GM12878 (cell line): Measurements from ENCODE around the gene CHCHD3. TPM values are rescaled to one million over a fixed set of nuclear protein-coding genes. Genes with fewer than 3 reads are reported as not detected.

Experiments used
- ATAC-seq: fragments of 200-7000 bp; cut with Tn5 transposase; 3 replicates; pipeline ENCODE4 v1.9.1; 2020; ENCODE audit warnings: mild to moderate bottlenecking, moderate library complexity
- BruUV-seq: library from RNA; stranded (reverse); fragments of 400-500 nt; replicated peaks from 2 replicates; lab custom pipeline; 2021; lab: Mats Ljungman, UMichigan
- CTCF ChIA-PET: fragments of 300-600 bp; sonication (Branson Sonifier 250); formaldehyde crosslinking; extraction: SDS; loops from one replicate; lab custom pipeline; 2021; ENCODE audit warnings: inconsistent platforms; lab: Yijun Ruan, JAX
- POLR2A ChIA-PET: fragments of 350-600 bp; formaldehyde crosslinking; extraction: SDS; loops from one replicate; lab custom pipeline; 2021; ENCODE audit warnings: inconsistent platforms; lab: Charles Lee
- RAD21 ChIA-PET: fragments of 300-600 bp; sonication (Branson Sonifier 250); formaldehyde crosslinking; loops from one replicate; lab custom pipeline; 2023; ENCODE audit warnings: antibody characterized with exemption; ENCODE audit not compliant: unreplicated experiment; lab: Charles Lee
- SMC1A ChIA-PET: fragments of 300-600 bp; sonication (Branson Sonifier 250); formaldehyde crosslinking; loops from one replicate; lab custom pipeline; 2023; ENCODE audit not compliant: unreplicated experiment, uncharacterized antibody; lab: Charles Lee
- DNase-seq: peaks from one replicate; pipeline ENCODE4 v3.0.0-alpha.2; 2011; ENCODE audit warnings: low read depth, low spot score
- FAIRE-seq: peaks from 3 replicates; lab custom pipeline; 2011; peaks lifted over from hg19 to GRCh38; lab: Jason Lieb, UNC
- H2AFZ ChIP-seq: 2 replicates; pipeline ENCODE4 v1.6.0; 2011; ENCODE audit warnings: low read depth, low read length, control low read depth; ENCODE audit not compliant: control insufficient read depth
- H3K27ac ChIP-seq: 2 replicates; pipeline ENCODE4 v1.5.1; 2011; ENCODE audit warnings: control low read depth; ENCODE audit not compliant: control insufficient read depth, insufficient read depth
- H3K27me3 ChIP-seq, 2 experiments: replicated peaks in 1 of 2; 2 replicates each; pipeline versions ENCODE4 v1.6.0 to v1.6.1; 2011; ENCODE audit warnings: low read length in 1 of 2; ENCODE audit not compliant: control insufficient read depth in 2 of 2, insufficient read depth in 2 of 2
- H3K36me3 ChIP-seq, 2 experiments: 2 replicates each; pipeline ENCODE4 v1.5.1; 2011; ENCODE audit warnings: low read length in 1 of 2; ENCODE audit not compliant: control insufficient read depth in 2 of 2, insufficient read depth in 2 of 2
- H3K4me1 ChIP-seq: 2 replicates; pipeline ENCODE4 v1.6.1; 2011; ENCODE audit warnings: mild to moderate bottlenecking, low read length, moderate library complexity, mixed read lengths; ENCODE audit not compliant: control insufficient read depth, insufficient read depth
- H3K4me2 ChIP-seq: 2 replicates; pipeline ENCODE4 v1.6.0; 2011; ENCODE audit warnings: control low read depth; ENCODE audit not compliant: control insufficient read depth, insufficient read depth
- H3K4me3 ChIP-seq: fragments of 200-600 bp; sonication (generic); 2 replicates; pipeline ENCODE4 v1.5.1; 2016
- H3K79me2 ChIP-seq: 2 replicates; pipeline ENCODE4 v1.6.0; 2011; ENCODE audit warnings: low read length; ENCODE audit not compliant: control insufficient read depth, insufficient read depth
- H3K9ac ChIP-seq: 2 replicates; pipeline ENCODE4 v1.8.0; 2011; ENCODE audit warnings: low read length, control low read depth, mixed read lengths; ENCODE audit not compliant: control insufficient read depth, insufficient read depth
- H3K9me3 ChIP-seq: replicated peaks from 3 replicates; pipeline ENCODE4 v1.5.1; 2011; ENCODE audit warnings: mild to moderate bottlenecking, low read length; ENCODE audit not compliant: control insufficient read depth, insufficient read depth
- H4K20me1 ChIP-seq: 2 replicates; pipeline ENCODE4 v1.6.0; 2011; ENCODE audit not compliant: control insufficient read depth, insufficient read depth
- BCL11A ChIP-seq: IDR thresholded peaks from 2 replicates; pipeline ENCODE4 v1.6.1; 2011; ENCODE audit warnings: low read depth, low read length
- CHD2 ChIP-seq: IDR thresholded peaks from 2 replicates; pipeline ENCODE4 v1.6.1; 2011; ENCODE audit warnings: low read depth, low read length, improper control_type of control experiment, borderline replicate concordance
- CREB1 ChIP-seq: IDR thresholded peaks from 2 replicates; pipeline ENCODE4 v1.6.1; 2012; ENCODE audit warnings: low read depth, mild to moderate bottlenecking, inconsistent platforms
- CTCF ChIP-seq, 3 experiments: IDR thresholded peaks in 2 of 3; conservative IDR thresholded peaks in 1 of 3; 2 replicates each; pipeline ENCODE4 v1.5.1; 2011; ENCODE audit warnings: low read depth in 3 of 3, low read length in 3 of 3, mild to moderate bottlenecking in 3 of 3, control low read depth in 2 of 3, moderate library complexity in 2 of 3, inconsistent platforms in 1 of 3, mixed read lengths in 1 of 3; ENCODE audit not compliant: control insufficient read depth in 2 of 3, insufficient read depth in 1 of 3; ENCODE audit errors: extremely low read depth in 1 of 3
- IRF3 ChIP-seq: fragments of 450-650 bp; IDR thresholded peaks from 2 replicates; pipeline ENCODE4 v1.6.1; 2014; ENCODE audit warnings: mild to moderate bottlenecking
- NFYB ChIP-seq: IDR thresholded peaks from 2 replicates; pipeline ENCODE4 v1.6.1; 2011; ENCODE audit warnings: low read depth, mild to moderate bottlenecking, low read length, improper control_type of control experiment, moderate library complexity; ENCODE audit not compliant: insufficient read depth
- POLR2A ChIP-seq: IDR thresholded peaks from 2 replicates; pipeline ENCODE4 v1.6.1; 2011; ENCODE audit warnings: low read depth, mild to moderate bottlenecking, low read length
- PRDM15 ChIP-seq: fragments of 450-650 bp; formaldehyde crosslinking; IDR thresholded peaks from 2 replicates; pipeline ENCODE4 v1.4.0; 2020; ENCODE audit warnings: mild to moderate bottlenecking, moderate library complexity
- ZNF24 ChIP-seq: fragments of 450-650 bp; IDR thresholded peaks from 2 replicates; pipeline ENCODE4 v1.6.1; 2017; ENCODE audit warnings: antibody characterized with exemption, mild to moderate bottlenecking
- ZZZ3 ChIP-seq: IDR thresholded peaks from 2 replicates; pipeline ENCODE4 v1.6.1; 2011; ENCODE audit warnings: low read depth; ENCODE audit not compliant: control insufficient read depth, insufficient read length
- WGBS: methylation state at CpG from one replicate; pipeline ENCODE4 v1.1.6; 2016; ENCODE audit warnings: low lambda C conversion rate; ENCODE audit not compliant: insufficient replicate concordance, insufficient coverage; ENCODE audit errors: missing lambda C conversion rate; 5-methylcytosine and 5-hydroxymethylcytosine counted together
- in situ Hi-C: fragments of 300-500 bp; cut with MboI; formaldehyde crosslinking; loops from 9 replicates; pipeline ENCODE4 v1.14.3; 2018; ENCODE audit warnings: mixed read lengths
- intact Hi-C: fragments of 100-400 bp; cut with micrococcal nuclease; formaldehyde crosslinking; loops from one replicate; pipeline ENCODE4 v1.14.2; 2022; ENCODE audit not compliant: unreplicated experiment
- polyA plus RNA-seq, 11 experiments: library from polyadenylated mRNA; depleted of rRNA in 4 of 11; unstranded in 6 of 11; stranded (reverse) in 5 of 11; fragments of >200 nt; fragmentation: Nextera tagmentation in 4 of 11; fragmentation: Illumina TruSeq in 1 of 11; extraction: Ambion mirVana in 4 of 11; extraction: Trizol in 1 of 11; gene quantifications; 1 replicate in 1 of 11; 2 replicates in 10 of 11; pipeline versions ENCODE4 v1.2.1 to v1.2.3, GENCODE V29; 2011 to 2016; ENCODE audit warnings: inconsistent platforms in 2 of 11, missing spikeins in 2 of 11, low read depth in 1 of 11
- total RNA-seq, 4 experiments: library from RNA; depleted of rRNA in 3 of 4; stranded (reverse); fragments of >200 nt in 3 of 4; fragmentation: Illumina TruSeq in 1 of 4; extraction: Trizol in 1 of 4; gene quantifications; 2 replicates each; pipeline versions ENCODE4 v1.2.1 to v1.2.3, GENCODE V29; 2013 to 2021

Gene CHCHD3
- total and polyA plus RNA-seq, 10 of the 15 experiments (the other 5 are each of a cell fraction or from before 2014, with no cell fraction given) = 38.3 to 178 (median 96.2) TPM

- no peak for TF ChIP-seq CREB1
- TF ChIP-seq IRF3 = no peak
- no peak for TF ChIP-seq BCL11A
- TF ChIP-seq, all 136 proteins: peak for 0
These were observed 70.1 kb downstream of the CHCHD3 start (continued) for GRCh38 chr7:133011746-133012145.

- ATAC-seq (no peak), DNase-seq (no peak)
- Histone ChIP-seq H3K9ac (no peak overlapping the region), H3K36me3 (no peaks in the 10 kb centered on the region), H3K4me3 (no peak overlapping the region), H4K20me1 (no peaks in the 10 kb centered on the region), H3K4me1 (no peaks in the 10 kb centered on the region), H3K9me3 (peaks cover 2% of the 10 kb centered on the region; the same call in 2 of the 3 replicates), H3K27ac (no peak overlapping the region), H2AFZ (no peak overlapping the region), H3K79me2 (peaks cover 5% of the 10 kb centered on the region)
- in situ Hi-C loops = no loop called here
- RAD21 ChIA-PET = no interaction called here
- no TSS peak for BruUV-seq
- WGBS = 97% methylated on average over 7 of the region's 7 CpGs
- SMC1A ChIA-PET = interaction anchor here (0.5 kb wide), 1 partner anchor 59 kb away, joined by 3 read pairs; no protein-coding TSS in a partner anchor
- intact Hi-C loops = no loop called here
- CTCF ChIA-PET = no interaction called here
- TF ChIP-seq CHD2 (no peak), ZZZ3 (no peak), POLR2A (no peak), PRDM15 (no peak), ZNF24 (no peak), CTCF (IDR thresholded peaks at IDR 0.05 in 2 of 3, conservative IDR thresholded peaks at IDR 0.05 in 1 of 3; ENCODE audit: control insufficient read depth in 2 of 3, extremely low read depth in 1 of 3, insufficient read depth in 1 of 3, low read depth in 3 of 3, low read length in 3 of 3) (no peak), NFYB (no peak)
- TF ChIP-seq, all 136 proteins: peak for 0
- Histone ChIP-seq H3K4me2 (no peak overlapping the region), H3K27me3 (no peaks in the 10 kb centered on the region)
- no peak for FAIRE-seq
- POLR2A ChIA-PET = no interaction called here
These were observed 72.3 kb downstream of the CHCHD3 start for GRCh38 chr7:133009426-133010252.
